CD14-positive monocyte (primary cell): Measurements from ENCODE around the gene IGF2. TPM values are rescaled to one million over a fixed set of nuclear protein-coding genes. Genes with fewer than 3 reads are reported as not detected.

ENCODE experiments used
- DNase-seq, 3 donors: peaks; one replicate each; pipeline ENCODE4 v3.0.0-alpha.2; 2011 to 2022
- H2AFZ ChIP-seq: 2 replicates; pipeline ENCODE4 v1.6.0; 2012; ENCODE audit warnings: mild to moderate bottlenecking, low read depth, low read length, inconsistent platforms; ENCODE audit not compliant: insufficient read depth, poor library complexity, severe bottlenecking
- H3K27ac ChIP-seq, 2 donors: 1 replicate in 1 of 2; 2 replicates in 1 of 2; pipeline ENCODE4 v1.5.1; 2012 to 2013; ENCODE audit warnings: low read length in 2 of 2, control low read depth in 1 of 2, inconsistent platforms in 1 of 2, low read depth in 1 of 2, mild to moderate bottlenecking in 1 of 2
- H3K27me3 ChIP-seq, 2 donors: one replicate each; pipeline versions ENCODE4 v1.6.0 to v1.6.1; 2011 to 2013; ENCODE audit warnings: low read length in 2 of 2; ENCODE audit not compliant: control insufficient read depth in 2 of 2, insufficient read depth in 2 of 2
- H3K36me3 ChIP-seq, 2 donors: replicated peaks in 1 of 2; 1 replicate in 1 of 2; 2 replicates in 1 of 2; pipeline versions ENCODE4 v1.5.1 to v1.6.1; 2012 to 2013; ENCODE audit warnings: low read length in 2 of 2, control low read depth in 1 of 2, inconsistent platforms in 1 of 2, mild to moderate bottlenecking in 1 of 2; ENCODE audit not compliant: insufficient read depth in 2 of 2, control insufficient read depth in 1 of 2
- H3K4me1 ChIP-seq, 2 donors: 1 replicate in 1 of 2; 2 replicates in 1 of 2; pipeline versions ENCODE4 v1.5.1 to v1.6.1; 2012 to 2013; ENCODE audit warnings: low read length in 2 of 2, control low read depth in 1 of 2, inconsistent platforms in 1 of 2, mild to moderate bottlenecking in 1 of 2, moderate library complexity in 1 of 2; ENCODE audit not compliant: insufficient read depth in 2 of 2, control insufficient read depth in 1 of 2
- H3K4me2 ChIP-seq: replicated peaks from 2 replicates; pipeline ENCODE3; 2012; ENCODE audit warnings: low read length, moderate library complexity, mild to moderate bottlenecking; ENCODE audit not compliant: poor library complexity, severe bottlenecking; ENCODE audit errors: extremely low read depth
- H3K4me3 ChIP-seq, 3 experiments: fragments of 200-600 bp in 1 of 3; sonication (generic) in 1 of 3; replicated peaks in 1 of 3; 1 replicate in 2 of 3; 2 replicates in 1 of 3; pipeline ENCODE4 v1.5.1; 2011 to 2013; ENCODE audit warnings: low read length in 3 of 3, mild to moderate bottlenecking in 3 of 3, control low read depth in 2 of 3, low read depth in 2 of 3, inconsistent platforms in 1 of 3, moderate library complexity in 1 of 3
- H3K79me2 ChIP-seq: 2 replicates; pipeline ENCODE4 v1.6.0; 2012; ENCODE audit warnings: mild to moderate bottlenecking, control low read depth, inconsistent platforms, low read length, moderate library complexity; ENCODE audit not compliant: insufficient read depth
- H3K9ac ChIP-seq: 2 replicates; pipeline ENCODE4 v1.6.0; 2017; ENCODE audit warnings: low read length, mild to moderate bottlenecking; ENCODE audit not compliant: insufficient read depth, poor library complexity, severe bottlenecking
- H3K9me3 ChIP-seq, 2 donors: replicated peaks in 1 of 2; 1 replicate in 1 of 2; 2 replicates in 1 of 2; pipeline versions ENCODE4 v1.5.1 to v1.6.1; 2012 to 2013; ENCODE audit warnings: low read length in 2 of 2, control low read depth in 1 of 2; ENCODE audit not compliant: control insufficient read depth in 1 of 2, insufficient read depth in 1 of 2
- H4K20me1 ChIP-seq: 2 replicates; pipeline ENCODE4 v1.6.0; 2012; ENCODE audit warnings: mild to moderate bottlenecking, low read length, control low read depth, moderate library complexity; ENCODE audit not compliant: insufficient read depth
- H3K27ac Mint-ChIP-seq, 7 donors: one replicate each; pipeline ENCODE4 v1.8.0; 2020; ENCODE audit warnings: mild to moderate bottlenecking in 7 of 7, mixed read lengths in 7 of 7, moderate library complexity in 6 of 7, inconsistent platforms in 2 of 7
- H3K27me3 Mint-ChIP-seq, 3 donors: one replicate each; pipeline ENCODE4 v1.8.0; 2021 to 2022; ENCODE audit warnings: low read depth in 3 of 3, mild to moderate bottlenecking in 3 of 3, mixed read lengths in 3 of 3, moderate library complexity in 3 of 3, inconsistent platforms in 1 of 3
- H3K36me3 Mint-ChIP-seq, 2 donors: one replicate each; pipeline ENCODE4 v1.8.0; 2020; ENCODE audit warnings: mixed read lengths in 2 of 2, inconsistent platforms in 1 of 2, mild to moderate bottlenecking in 1 of 2
- H3K4me1 Mint-ChIP-seq: one replicate; pipeline ENCODE4 v1.8.0; 2020; ENCODE audit warnings: mild to moderate bottlenecking, mixed read lengths
- H3K4me3 Mint-ChIP-seq, 2 donors: one replicate each; pipeline ENCODE4 v1.8.0; 2020; ENCODE audit warnings: mild to moderate bottlenecking in 2 of 2, mixed read lengths in 2 of 2, moderate library complexity in 1 of 2
- H3K9me3 Mint-ChIP-seq, 7 donors: one replicate each; pipeline ENCODE4 v1.8.0; 2020 to 2022; ENCODE audit warnings: mixed read lengths in 7 of 7, mild to moderate bottlenecking in 6 of 7, moderate library complexity in 6 of 7, inconsistent platforms in 2 of 7
- CTCF ChIP-seq: fragments of 200-600 bp; IDR thresholded peaks from one replicate; pipeline ENCODE4 v1.8.0; 2022; ENCODE audit warnings: antibody characterized with exemption, mild to moderate bottlenecking
- WGBS: methylation state at CpG from one replicate; pipeline ENCODE4 v1.1.5; 2013; ENCODE audit warnings: missing lambda C conversion rate; ENCODE audit not compliant: insufficient coverage; 5-methylcytosine and 5-hydroxymethylcytosine counted together
- intact Hi-C, 2 donors: fragments of 100-400 bp; cut with micrococcal nuclease; formaldehyde crosslinking; loops; one replicate each; pipeline versions ENCODE4 v1.15.0 to v1.15.1; 2023
- polyA plus RNA-seq, 3 donors: library from polyadenylated mRNA; depleted of rRNA in 1 of 3; unstranded in 2 of 3; stranded (reverse) in 1 of 3; fragments of 300-500 nt in 2 of 3; fragments of >200 nt in 1 of 3; fragmentation: Illumina TruSeq in 2 of 3; gene quantifications; 1 replicate in 2 of 3; 2 replicates in 1 of 3; pipeline ENCODE4 v1.2.3, GENCODE V29; 2012 to 2021

Gene IGF2
- polyA plus RNA-seq, 3 donors: not detected

DNA sequence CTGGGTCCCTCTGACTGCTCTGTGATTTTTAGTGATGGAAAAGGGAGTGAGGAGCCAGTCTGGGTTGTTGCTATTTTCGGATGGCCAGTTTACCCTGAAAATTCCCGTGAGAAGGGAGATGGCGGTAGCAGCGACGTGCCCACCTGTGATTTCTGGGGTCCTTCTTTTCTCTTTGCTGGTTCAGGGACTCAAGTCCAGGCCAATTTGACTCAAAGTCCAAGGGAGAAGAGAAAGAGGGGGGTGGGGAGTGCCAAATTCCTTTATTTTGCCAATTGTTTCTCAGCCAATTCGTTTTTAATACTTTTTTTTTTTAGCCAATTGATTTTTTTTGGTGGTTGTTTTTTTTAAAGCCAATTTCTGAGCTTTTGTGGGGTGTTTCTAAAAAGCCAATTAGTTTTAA is 6.9 kb downstream of the IGF2 start:
- H3K27me3 Mint-ChIP-seq: peaks cover 44 to 64% (median 53%) of the 10 kb centered on the region in 3 donors

GRCh38 chr11:2131371-2132236 is 7.6 kb downstream of the IGF2 start:
- Histone ChIP-seq H3K4me3 (no peak overlapping the region), H3K27ac (no peak overlapping the region), H2AFZ (no peak overlapping the region), H3K9ac (no peak overlapping the region), H3K9me3 (peaks cover 0 to 2% of the 10 kb centered on the region in 2 donors), H3K36me3 (no peaks in the 10 kb centered on the region), H3K27me3 (peaks cover 2 to 29% of the 10 kb centered on the region in 2 donors), H4K20me1 (no peaks in the 10 kb centered on the region), H3K4me2 (no peak overlapping the region), H3K79me2 (no peaks in the 10 kb centered on the region), H3K4me1 (no peaks in the 10 kb centered on the region)
- H3K36me3 Mint-ChIP-seq: no peaks in the 10 kb centered on the region
- intact Hi-C loops: no loop called here
- H3K4me3 Mint-ChIP-seq: peak overlapping the region in 1 of 2 donors; percentile 39
- H3K4me1 Mint-ChIP-seq: no peaks in the 10 kb centered on the region
- peaks cover 0 to 12% (median 6%) of the 10 kb centered on the region in 7 donors for H3K9me3 Mint-ChIP-seq
- 87% methylated on average over 24 of the region's 28 CpGs for WGBS
- no peak overlapping the region for H3K27ac Mint-ChIP-seq
- H3K27me3 Mint-ChIP-seq: peaks cover 37 to 58% (median 47%) of the 10 kb centered on the region in 3 donors
- DNase-seq: no peak
- TF ChIP-seq CTCF: no peak

More for the DNA sequence above, 6.9 kb downstream of the IGF2 start:
- Histone ChIP-seq H3K36me3 (no peaks in the 10 kb centered on the region), H3K9me3 (peaks cover 0 to 7% of the 10 kb centered on the region in 2 donors), H2AFZ (no peak overlapping the region), H3K27me3 (peaks cover 8 to 36% of the 10 kb centered on the region in 2 donors), H3K9ac (no peak overlapping the region), H4K20me1 (no peaks in the 10 kb centered on the region), H3K4me3 (no peak overlapping the region), H3K79me2 (no peaks in the 10 kb centered on the region), H3K4me2 (no peak overlapping the region), H3K27ac (no peak overlapping the region), H3K4me1 (no peaks in the 10 kb centered on the region)
- DNase-seq: no peak
- Mint-ChIP-seq H3K9me3 (peaks cover 0 to 12% (median 6%) of the 10 kb centered on the region in 7 donors), H3K4me1 (no peaks in the 10 kb centered on the region), H3K4me3 (peak overlapping the region in 1 of 2 donors; percentile 39), H3K27ac (no peak overlapping the region), H3K36me3 (no peaks in the 10 kb centered on the region)
- TF ChIP-seq CTCF: no peak
- 76% methylated on average over 5 of the region's 6 CpGs for WGBS
- intact Hi-C loops: no loop called here
